Epithelial cell of esophagus (primary cell): Measurements from ENCODE around the gene GHSR.

Experiments
- DNase-seq: peaks from one replicate; pipeline ENCODE4 v3.0.0; 2010; ENCODE audit warnings: low read depth
- H3K4me3 ChIP-seq: 2 replicates; pipeline ENCODE4 v1.5.1; 2011; ENCODE audit warnings: mild to moderate bottlenecking, low read length, control low read depth
- TF ChIP-seq, protein P1 (sequence below): IDR thresholded peaks from 2 replicates; pipeline ENCODE4 v1.5.1; 2011; ENCODE audit warnings: low read depth, mild to moderate bottlenecking, low read length, control low read depth, inconsistent platforms; ENCODE audit not compliant: insufficient read depth; ENCODE audit errors: missing control alignments

The GHSR gene

DNA sequence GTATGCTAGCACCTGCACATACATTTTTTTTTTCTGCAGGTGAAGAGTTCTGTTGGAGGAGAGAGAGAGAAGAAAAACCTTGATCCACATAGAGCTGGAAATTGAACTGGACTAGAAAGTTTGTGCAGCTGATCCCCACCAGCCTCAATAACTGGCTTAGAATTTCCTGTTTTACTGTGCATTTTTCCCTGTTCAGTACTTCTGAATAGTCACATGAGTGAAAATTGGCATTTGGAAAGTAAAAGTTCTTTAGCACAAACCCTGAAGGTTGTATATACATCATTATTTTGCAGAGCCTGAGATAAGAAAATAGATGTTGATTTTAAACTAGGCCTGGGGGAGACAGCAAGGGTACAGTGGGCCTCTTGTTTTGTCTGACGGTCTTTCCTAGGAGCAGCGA lies 42.3 kb downstream of the GHSR start:
- DNase-seq, result no peak
- no peak overlapping the region for H3K4me3 ChIP-seq
- TF ChIP-seq, protein P1, sequence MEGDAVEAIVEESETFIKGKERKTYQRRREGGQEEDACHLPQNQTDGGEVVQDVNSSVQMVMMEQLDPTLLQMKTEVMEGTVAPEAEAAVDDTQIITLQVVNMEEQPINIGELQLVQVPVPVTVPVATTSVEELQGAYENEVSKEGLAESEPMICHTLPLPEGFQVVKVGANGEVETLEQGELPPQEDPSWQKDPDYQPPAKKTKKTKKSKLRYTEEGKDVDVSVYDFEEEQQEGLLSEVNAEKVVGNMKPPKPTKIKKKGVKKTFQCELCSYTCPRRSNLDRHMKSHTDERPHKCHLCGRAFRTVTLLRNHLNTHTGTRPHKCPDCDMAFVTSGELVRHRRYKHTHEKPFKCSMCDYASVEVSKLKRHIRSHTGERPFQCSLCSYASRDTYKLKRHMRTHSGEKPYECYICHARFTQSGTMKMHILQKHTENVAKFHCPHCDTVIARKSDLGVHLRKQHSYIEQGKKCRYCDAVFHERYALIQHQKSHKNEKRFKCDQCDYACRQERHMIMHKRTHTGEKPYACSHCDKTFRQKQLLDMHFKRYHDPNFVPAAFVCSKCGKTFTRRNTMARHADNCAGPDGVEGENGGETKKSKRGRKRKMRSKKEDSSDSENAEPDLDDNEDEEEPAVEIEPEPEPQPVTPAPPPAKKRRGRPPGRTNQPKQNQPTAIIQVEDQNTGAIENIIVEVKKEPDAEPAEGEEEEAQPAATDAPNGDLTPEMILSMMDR, result no peak

DNA sequence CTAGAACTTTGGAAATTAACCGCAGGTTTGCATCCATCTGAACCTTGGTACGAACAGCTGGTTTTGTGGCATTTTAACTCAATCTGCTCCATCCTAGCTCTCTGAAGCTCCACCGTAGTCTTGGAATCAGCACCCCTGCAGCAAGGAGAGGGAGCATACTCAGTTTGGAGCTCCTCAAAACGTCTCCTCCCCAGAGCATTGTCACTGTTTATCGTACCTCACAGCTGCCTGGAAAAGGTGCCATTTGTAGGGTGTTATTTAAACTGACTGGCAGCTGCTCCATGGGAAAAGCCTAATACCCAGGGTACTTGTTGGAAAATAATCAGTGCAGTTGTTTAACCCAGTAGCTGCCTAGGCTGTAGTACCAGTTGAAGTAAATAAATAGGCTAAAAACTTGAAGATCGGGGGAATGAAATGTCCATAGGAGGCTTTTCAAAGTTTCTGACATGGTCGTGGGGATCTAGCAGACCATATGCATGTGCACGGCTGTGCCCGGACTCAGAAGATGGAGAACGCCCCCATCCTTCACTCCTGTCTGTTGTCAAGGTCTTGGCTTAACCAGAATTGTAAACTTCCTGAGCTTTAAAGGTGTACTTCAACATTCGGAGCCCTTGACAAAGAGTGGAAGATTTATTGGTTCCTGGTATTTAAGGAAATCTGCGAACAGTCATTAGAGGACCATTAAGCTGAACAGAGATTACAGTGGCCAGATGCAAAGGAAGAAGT lies 43.9 kb downstream of the GHSR start:
- no peak for DNase-seq
- H3K4me3 ChIP-seq, result no peak overlapping the region
- TF ChIP-seq, protein P1, result no peak

DNA sequence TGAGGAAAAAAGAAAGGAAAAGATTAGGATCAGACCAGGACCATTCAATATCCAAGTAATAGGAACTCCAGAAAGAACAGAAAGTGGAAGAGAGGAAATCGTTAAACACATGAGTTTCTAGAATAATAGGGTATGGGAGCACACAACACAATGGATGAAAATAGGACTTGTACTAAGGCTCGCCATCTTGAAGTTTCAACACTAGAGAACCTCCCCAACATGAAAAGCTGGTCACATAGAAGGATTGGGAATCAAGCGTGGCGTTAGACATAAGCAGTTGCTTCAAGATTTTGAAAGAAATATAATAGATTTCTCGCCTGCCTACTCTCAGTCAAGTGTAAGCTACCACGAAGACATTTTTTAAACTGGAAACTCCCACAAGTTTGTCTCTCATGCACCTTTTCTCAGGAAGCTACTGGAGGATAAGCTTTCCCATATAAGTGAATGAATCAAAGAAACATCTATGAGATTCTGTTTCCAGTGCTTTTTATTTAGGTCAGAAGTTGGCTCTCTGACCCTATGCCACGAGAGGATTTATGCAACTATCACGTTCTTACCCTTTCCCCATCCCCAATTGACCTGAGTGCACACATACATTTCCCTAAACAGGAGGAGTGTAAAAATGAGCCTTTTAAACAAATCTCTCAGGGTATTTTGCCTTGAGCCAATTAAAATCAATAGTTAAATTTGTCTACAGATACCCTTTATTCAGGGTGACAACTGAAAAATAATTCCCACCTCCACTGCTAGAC lies 45.2 kb downstream of the GHSR start:
- H3K4me3 ChIP-seq, result no peak overlapping the region
- TF ChIP-seq, protein P1, result no peak
- DNase-seq, result no peak

DNA sequence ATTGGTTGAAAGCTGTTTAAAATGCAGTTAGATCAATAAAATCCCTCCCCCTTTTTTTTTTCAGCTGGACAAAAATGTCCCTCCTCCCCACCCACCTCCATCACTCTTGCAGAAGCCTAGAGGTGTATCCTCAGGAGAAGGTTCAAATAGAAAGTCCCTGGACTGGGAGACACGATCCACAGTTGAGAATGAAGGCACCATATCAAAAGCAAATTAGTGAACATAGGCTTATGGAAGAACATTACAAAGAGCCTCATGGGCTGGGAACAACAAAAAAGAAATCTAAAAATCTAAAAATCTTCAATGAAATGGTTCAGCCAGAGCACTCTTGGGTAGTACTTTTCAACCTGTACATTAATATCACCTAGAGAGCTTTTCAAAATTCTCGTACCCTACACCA lies 46.2 kb downstream of the GHSR start:
- DNase-seq, result no peak
- TF ChIP-seq, protein P1, result no peak
- no peak overlapping the region for H3K4me3 ChIP-seq

DNA sequence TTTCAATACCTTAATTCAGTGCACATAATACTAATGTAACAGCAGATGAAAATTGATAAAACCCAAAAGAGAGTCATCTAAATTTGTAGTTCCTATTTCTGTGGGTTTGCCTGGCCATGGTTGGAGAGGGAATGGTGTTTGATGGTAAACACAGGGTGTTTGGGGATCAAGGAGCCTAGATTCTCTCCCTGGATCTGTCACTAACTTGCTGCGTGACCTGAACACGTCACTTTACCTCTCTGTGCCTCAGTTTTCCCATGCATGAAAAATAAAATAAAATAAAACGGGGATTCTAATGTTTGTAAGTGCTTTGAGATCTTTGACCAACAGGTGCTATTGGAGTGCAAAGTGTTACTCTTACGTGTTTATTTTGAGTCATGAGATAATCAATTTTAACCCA lies 49.8 kb downstream of the GHSR start:
- no peak overlapping the region for H3K4me3 ChIP-seq
- DNase-seq, result no peak
- TF ChIP-seq, protein P1, result no peak

- H3K4me3 ChIP-seq, result no peak overlapping the region
- TF ChIP-seq, protein P1, result no peak
- peak; percentile 58 for DNase-seq
Observed at GRCh38 chr3:172397716-172398405, 50.4 kb downstream of the GHSR start.
